PC-3 (cell line): ENCODE results near the gene SFTPB. TPM values are rescaled to one million over a fixed set of nuclear protein-coding genes. Genes with fewer than 3 reads are reported as not detected.

ENCODE experiments used
- ATAC-seq: fragments of 200-7000 bp; cut with Tn5 transposase; 2 replicates; pipeline ENCODE4 v1.9.1; 2020; ENCODE audit warnings: mild to moderate bottlenecking, moderate library complexity
- BruUV-seq: library from RNA; stranded (reverse); fragments of 400-500 nt; replicated peaks from 2 replicates; lab custom pipeline; 2021; lab: Mats Ljungman, UMichigan
- CTCF ChIA-PET: fragments of 300-600 bp; sonication (Branson Sonifier 250); formaldehyde crosslinking; loops from one replicate; lab custom pipeline; 2022; ENCODE audit warnings: antibody characterized with exemption; lab: Charles Lee
- POLR2A ChIA-PET: fragments of 300-600 bp; sonication (Branson Sonifier 250); formaldehyde crosslinking; loops from one replicate; lab custom pipeline; 2022; ENCODE audit warnings: antibody characterized with exemption; ENCODE audit not compliant: unreplicated experiment; lab: Charles Lee
- DNase-seq: peaks from one replicate; pipeline ENCODE4 v3.0.0-alpha.2; 2015
- H2AFZ ChIP-seq: fragments of 300-600 bp; sonication (generic); 2 replicates; pipeline ENCODE4 v1.6.0; 2016; ENCODE audit warnings: antibody characterized with exemption, low read length
- H3F3A ChIP-seq: fragments of 300-600 bp; sonication (generic); one replicate; pipeline ENCODE4 v1.6.0; 2017; ENCODE audit warnings: antibody characterized with exemption, low read length, control low read depth, mild to moderate bottlenecking; ENCODE audit not compliant: unreplicated experiment
- H3K27ac ChIP-seq: fragments of 300-600 bp; sonication (generic); 2 replicates; pipeline ENCODE4 v1.5.1; 2016; ENCODE audit warnings: mild to moderate bottlenecking, low read length
- H3K27me3 ChIP-seq: fragments of 300-600 bp; sonication (generic); 2 replicates; pipeline ENCODE4 v1.6.1; 2016; ENCODE audit warnings: low read length, mixed read lengths
- H3K36me3 ChIP-seq: fragments of 300-600 bp; sonication (generic); 2 replicates; pipeline ENCODE4 v1.6.1; 2016; ENCODE audit warnings: low read depth, mixed run types, low read length, mixed read lengths
- H3K4me1 ChIP-seq: fragments of 300-600 bp; sonication (generic); 2 replicates; pipeline ENCODE4 v1.5.1; 2016; ENCODE audit warnings: low read length; ENCODE audit not compliant: insufficient read depth
- H3K4me2 ChIP-seq: fragments of 300-600 bp; sonication (generic); 2 replicates; pipeline ENCODE4 v1.6.0; 2016; ENCODE audit warnings: low read length
- H3K4me3 ChIP-seq: fragments of 300-600 bp; sonication (generic); 2 replicates; pipeline ENCODE4 v1.5.1; 2016; ENCODE audit warnings: mild to moderate bottlenecking, low read length, mixed read lengths
- H3K79me2 ChIP-seq: fragments of 300-600 bp; sonication (generic); 2 replicates; pipeline ENCODE4 v1.6.1; 2017; ENCODE audit warnings: low read length, mixed read lengths
- H3K9ac ChIP-seq: fragments of 300-600 bp; sonication (generic); 2 replicates; pipeline ENCODE4 v1.6.0; 2016; ENCODE audit warnings: mild to moderate bottlenecking, low read length
- H3K9me2 ChIP-seq: fragments of 300-600 bp; sonication (generic); replicated peaks from 2 replicates; pipeline ENCODE4 v1.6.1; 2016; ENCODE audit warnings: mixed run types, low read length, mixed read lengths
- H3K9me3 ChIP-seq: fragments of 300-600 bp; sonication (generic); 2 replicates; pipeline ENCODE4 v1.6.1; 2016; ENCODE audit warnings: low read length, mixed read lengths
- H4K20me1 ChIP-seq: fragments of 300-600 bp; sonication (generic); 2 replicates; pipeline ENCODE4 v1.6.1; 2016; ENCODE audit warnings: low read length, mixed read lengths
- EZH2 ChIP-seq: fragments of 300-600 bp; sonication (generic); IDR thresholded peaks from one replicate; pipeline ENCODE4 v1.6.1; 2017; ENCODE audit warnings: antibody characterized with exemption, mild to moderate bottlenecking, low read length; ENCODE audit not compliant: unreplicated experiment
- EZH2phosphoT487 ChIP-seq: fragments of 300-600 bp; sonication (generic); IDR thresholded peaks from 2 replicates; pipeline ENCODE4 v1.6.1; 2018; ENCODE audit warnings: mild to moderate bottlenecking, antibody characterized with exemption, low read length, borderline replicate concordance
- intact Hi-C: fragments of 100-400 bp; cut with micrococcal nuclease; formaldehyde crosslinking; loops from 2 replicates; pipeline ENCODE4 v1.9.0; 2023
- total RNA-seq: library from RNA; depleted of rRNA; stranded (reverse); fragments of >200 nt; gene quantifications from 2 replicates; pipeline ENCODE4 v1.2.3, GENCODE V29; 2014
- TF ChIP-seq, protein P1 (sequence below): fragments of 300-600 bp; sonication (generic); conservative IDR thresholded peaks from 2 replicates; pipeline ENCODE4 v1.5.1; 2017; ENCODE audit warnings: antibody characterized with exemption, low read depth, mild to moderate bottlenecking, low read length

Gene SFTPB
- total RNA-seq, 1 experiment from 2014 or later: not detected

DNA sequence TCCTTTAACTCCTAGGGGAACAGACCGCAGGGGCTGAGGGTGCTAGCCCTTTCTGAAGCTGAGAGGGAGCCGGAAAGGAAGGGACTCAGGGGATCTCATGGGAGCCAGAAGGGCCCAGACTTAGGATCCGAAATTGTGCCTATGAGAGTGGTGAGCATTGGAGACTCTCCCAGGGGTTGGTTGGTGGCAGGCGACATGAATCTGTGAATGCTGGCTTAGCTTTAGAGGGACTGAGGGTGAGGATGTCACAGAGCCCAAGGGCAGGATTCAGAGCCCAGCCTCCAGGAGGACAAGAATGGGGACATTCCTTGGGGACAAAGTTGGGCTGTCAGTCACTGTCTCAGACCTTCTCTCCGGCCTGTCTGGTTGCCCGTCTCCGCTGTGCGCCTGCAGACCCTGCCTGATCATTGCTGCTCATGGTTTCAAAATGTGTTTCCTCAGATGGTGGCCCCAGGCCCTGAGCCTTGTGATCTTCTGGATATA is 43.6 kb upstream of the SFTPB start:
- TF ChIP-seq EZH2 (no peak), EZH2phosphoT487 (no peak)
- TF ChIP-seq, protein P1, sequence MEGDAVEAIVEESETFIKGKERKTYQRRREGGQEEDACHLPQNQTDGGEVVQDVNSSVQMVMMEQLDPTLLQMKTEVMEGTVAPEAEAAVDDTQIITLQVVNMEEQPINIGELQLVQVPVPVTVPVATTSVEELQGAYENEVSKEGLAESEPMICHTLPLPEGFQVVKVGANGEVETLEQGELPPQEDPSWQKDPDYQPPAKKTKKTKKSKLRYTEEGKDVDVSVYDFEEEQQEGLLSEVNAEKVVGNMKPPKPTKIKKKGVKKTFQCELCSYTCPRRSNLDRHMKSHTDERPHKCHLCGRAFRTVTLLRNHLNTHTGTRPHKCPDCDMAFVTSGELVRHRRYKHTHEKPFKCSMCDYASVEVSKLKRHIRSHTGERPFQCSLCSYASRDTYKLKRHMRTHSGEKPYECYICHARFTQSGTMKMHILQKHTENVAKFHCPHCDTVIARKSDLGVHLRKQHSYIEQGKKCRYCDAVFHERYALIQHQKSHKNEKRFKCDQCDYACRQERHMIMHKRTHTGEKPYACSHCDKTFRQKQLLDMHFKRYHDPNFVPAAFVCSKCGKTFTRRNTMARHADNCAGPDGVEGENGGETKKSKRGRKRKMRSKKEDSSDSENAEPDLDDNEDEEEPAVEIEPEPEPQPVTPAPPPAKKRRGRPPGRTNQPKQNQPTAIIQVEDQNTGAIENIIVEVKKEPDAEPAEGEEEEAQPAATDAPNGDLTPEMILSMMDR: no peak
- no peaks in the 10 kb centered on the region for H3K9me2 ChIP-seq
- H3K27me3 ChIP-seq: no peaks in the 10 kb centered on the region
- H3K4me3 ChIP-seq: no peak overlapping the region
- no peak overlapping the region for H3K27ac ChIP-seq
- H3K4me2 ChIP-seq: no peak overlapping the region
- no peak overlapping the region for H2AFZ ChIP-seq
- POLR2A ChIA-PET: no interaction called here
- BruUV-seq: no TSS peak
- H4K20me1 ChIP-seq: no peaks in the 10 kb centered on the region
- no peak for ATAC-seq
- CTCF ChIA-PET: no interaction called here
- no peak for DNase-seq
- H3K9ac ChIP-seq: no peak overlapping the region
- no peaks in the 10 kb centered on the region for H3K9me3 ChIP-seq
- peaks cover 20% of the 10 kb centered on the region for H3K4me1 ChIP-seq
- no peaks in the 10 kb centered on the region for H3K79me2 ChIP-seq
- no peaks in the 10 kb centered on the region for H3K36me3 ChIP-seq
- H3F3A ChIP-seq: no peaks in the 10 kb centered on the region
- intact Hi-C loops: no loop called here

DNA sequence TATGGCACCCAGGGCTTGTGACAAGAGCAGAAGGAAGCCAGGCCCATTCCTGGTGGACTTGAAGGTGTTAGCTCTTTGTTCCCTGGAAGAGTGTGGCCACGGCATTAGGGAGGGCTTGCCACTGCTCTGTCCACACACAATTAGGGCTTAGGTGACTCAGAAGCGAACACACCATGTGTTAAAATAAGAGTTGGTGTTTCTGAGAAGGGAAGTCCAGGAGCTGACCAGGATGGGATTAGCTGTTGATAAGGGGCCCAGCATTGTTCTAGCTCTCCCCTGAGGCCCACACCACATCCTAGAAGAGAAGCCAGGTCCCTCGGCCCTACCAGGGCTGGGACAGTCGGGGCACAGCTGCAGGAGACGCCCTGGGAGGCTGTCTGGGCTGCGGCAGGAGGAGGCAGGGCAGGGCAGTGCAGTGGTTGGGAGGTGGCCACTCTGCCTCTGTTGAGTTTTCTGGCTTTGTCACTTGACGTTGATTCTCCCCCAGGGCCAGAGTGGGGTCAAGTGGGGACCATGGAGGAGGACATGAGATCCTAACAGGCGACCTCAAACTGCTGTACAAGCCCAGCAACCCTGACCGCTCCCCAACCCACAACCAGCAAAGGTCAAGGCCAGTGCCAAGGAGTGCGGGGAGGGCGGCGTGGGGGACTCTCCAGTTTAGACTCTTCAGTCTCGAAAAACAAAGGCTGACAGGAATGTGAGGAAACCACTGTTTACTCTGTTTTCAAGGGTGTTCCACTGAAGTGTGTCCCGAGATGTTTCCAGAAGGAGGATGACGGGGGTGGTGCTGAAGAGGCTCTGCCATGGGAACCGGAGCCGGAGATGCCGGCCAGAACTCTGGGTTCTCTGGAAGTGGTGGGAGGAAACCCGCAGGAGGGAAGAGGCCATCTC is 42.9 kb upstream of the SFTPB start:
- Histone ChIP-seq H3F3A (no peaks in the 10 kb centered on the region), H3K4me2 (no peak overlapping the region), H3K27me3 (no peaks in the 10 kb centered on the region), H3K9me2 (no peaks in the 10 kb centered on the region), H3K36me3 (no peaks in the 10 kb centered on the region), H3K27ac (no peak overlapping the region), H3K4me3 (no peak overlapping the region), H3K4me1 (peaks cover 21% of the 10 kb centered on the region), H3K9ac (no peak overlapping the region), H4K20me1 (no peaks in the 10 kb centered on the region), H3K9me3 (no peaks in the 10 kb centered on the region), H2AFZ (no peak overlapping the region), H3K79me2 (no peaks in the 10 kb centered on the region)
- ChIA-PET CTCF (no interaction called here), POLR2A (no interaction called here)
- intact Hi-C loops: no loop called here
- DNase-seq (no peak), ATAC-seq (no peak)
- TF ChIP-seq EZH2 (no peak), EZH2phosphoT487 (no peak)
- TF ChIP-seq, protein P1: no peak
- no TSS peak for BruUV-seq

DNA sequence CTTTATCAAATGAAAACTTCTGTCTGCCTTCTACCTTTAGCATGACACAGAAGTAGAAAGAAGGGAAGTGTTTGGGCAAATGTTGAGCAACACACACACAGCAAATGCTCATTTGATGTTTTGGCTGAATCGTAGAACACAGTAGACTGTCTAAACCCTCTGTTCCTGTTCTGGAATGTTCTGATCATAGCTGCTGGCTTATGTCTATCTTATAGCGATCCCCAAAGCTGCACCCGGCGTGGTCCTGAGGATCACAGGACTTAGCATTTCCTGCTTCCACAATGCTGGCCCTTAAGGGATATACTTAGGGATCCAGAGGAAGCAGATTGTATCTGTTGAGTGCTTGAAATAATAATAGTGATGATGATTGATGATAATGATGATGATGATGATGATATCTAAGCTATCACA is 41.4 kb upstream of the SFTPB start:
- H2AFZ ChIP-seq: no peak overlapping the region
- no peak overlapping the region for H3K4me3 ChIP-seq
- ChIA-PET POLR2A (interaction anchor here (0.6 kb wide), 1 partner anchor 104 kb away, joined by 3 read pairs; no protein-coding TSS in a partner anchor), CTCF (no interaction called here)
- no peaks in the 10 kb centered on the region for H3K9me2 ChIP-seq
- H3F3A ChIP-seq: no peaks in the 10 kb centered on the region
- DNase-seq (no peak), ATAC-seq (no peak)
- H3K4me1 ChIP-seq: peaks cover 31% of the 10 kb centered on the region
- H3K9ac ChIP-seq: no peak overlapping the region
- H3K27me3 ChIP-seq: no peaks in the 10 kb centered on the region
- no peak for TF ChIP-seq EZH2phosphoT487
- TF ChIP-seq, protein P1: no peak
- no peak for TF ChIP-seq EZH2
- H3K9me3 ChIP-seq: no peaks in the 10 kb centered on the region
- no peaks in the 10 kb centered on the region for H4K20me1 ChIP-seq
- no TSS peak for BruUV-seq
- H3K36me3 ChIP-seq: no peaks in the 10 kb centered on the region
- H3K4me2 ChIP-seq: no peak overlapping the region
- H3K79me2 ChIP-seq: no peaks in the 10 kb centered on the region
- no peak overlapping the region for H3K27ac ChIP-seq
- intact Hi-C loops: no loop called here
